HEK293T (cell line): ENCODE results near the gene KCNK10.

Source experiments
- ELF4 ChIP-seq: fragments of 450-650 bp; IDR thresholded peaks from 2 replicates; pipeline ENCODE4 v1.6.1; 2017; ENCODE audit warnings: antibody characterized with exemption
- FOXK2 ChIP-seq: fragments of 450-650 bp; IDR thresholded peaks from 2 replicates; pipeline ENCODE4 v1.6.1; 2016; ENCODE audit warnings: mild to moderate bottlenecking
- FOXM1 ChIP-seq: fragments of 450-650 bp; IDR thresholded peaks from 2 replicates; pipeline ENCODE4 v1.6.1; 2017; ENCODE audit warnings: mild to moderate bottlenecking, borderline replicate concordance
- L3MBTL2 ChIP-seq: fragments of 450-650 bp; conservative IDR thresholded peaks from 2 replicates; pipeline ENCODE4 v1.6.1; 2016; ENCODE audit warnings: mild to moderate bottlenecking
- PKNOX1 ChIP-seq: fragments of 450-650 bp; IDR thresholded peaks from 2 replicates; pipeline ENCODE4 v1.6.1; 2016
- TARDBP ChIP-seq: fragments of 450-650 bp; IDR thresholded peaks from 2 replicates; pipeline ENCODE4 v1.6.1; 2016

GRCh38 chr14:88340357-88340756 is 17.3 kb upstream of the KCNK10 start:
- no peak for TF ChIP-seq ELF4
- no peak for TF ChIP-seq PKNOX1
- no peak for TF ChIP-seq FOXM1
- no peak for TF ChIP-seq FOXK2
- no peak for TF ChIP-seq TARDBP
- no peak for TF ChIP-seq L3MBTL2
